Fibroblast of the aortic adventitia (primary cell): ENCODE data around the gene NDUFS3. TPM values are rescaled to one million over a fixed set of nuclear protein-coding genes. Genes with fewer than 3 reads are reported as not detected.

ENCODE experiments used
- DNase-seq: peaks from one replicate; pipeline ENCODE4 v3.0.0-alpha.2; 2010; ENCODE audit warnings: low read depth
- H3K4me3 ChIP-seq: 2 replicates; pipeline ENCODE4 v1.5.1; 2011; ENCODE audit warnings: low read depth, mild to moderate bottlenecking, control low read depth, low read length, moderate library complexity
- CTCF ChIP-seq: IDR thresholded peaks from 2 replicates; pipeline ENCODE4 v1.5.1; 2011; ENCODE audit warnings: mild to moderate bottlenecking, low read length, control low read depth, inconsistent platforms; ENCODE audit not compliant: insufficient read depth
- total RNA-seq: library from RNA; depleted of rRNA; stranded (reverse); fragments of >200 nt; gene quantifications from 2 replicates; pipeline ENCODE4 v1.2.3, GENCODE V29; 2012; ENCODE audit warnings: low replicate concordance

NDUFS3 gene
- total RNA-seq, 1 donor = 56.5 TPM

GRCh38 chr11:47564933-47565339 lies 13.9 kb upstream of the NDUFS3 start:
- DNase-seq = no peak
- H3K4me3 ChIP-seq = peak overlapping the region; percentile 87
- no peak for TF ChIP-seq CTCF

GRCh38 chr11:47565340-47566148 lies 13.3 kb upstream of the NDUFS3 start, which contains the start of gene PTPMT1:
Gene PTPMT1, plus strand, starts transcription at chr11:47565599. Its CDS starts 24 bp downstream, at chr11:47565623.
- DNase-seq = peak; percentile 46
- H3K4me3 ChIP-seq = peak within 1 kb of the TSS; percentile 87
- no peak for TF ChIP-seq CTCF

- peak overlapping the region; percentile 87 for H3K4me3 ChIP-seq
- no peak for TF ChIP-seq CTCF
- no peak for DNase-seq
Observed at GRCh38 chr11:47566149-47566698, 12.7 kb upstream of the NDUFS3 start.

GRCh38 chr11:47569646-47570045 lies 9.2 kb upstream of the NDUFS3 start:
- no peak for DNase-seq
- H3K4me3 ChIP-seq = no peak overlapping the region
- no peak for TF ChIP-seq CTCF

GRCh38 chr11:47570651-47571356 lies 8.1 kb upstream of the NDUFS3 start:
- no peak for DNase-seq
- TF ChIP-seq CTCF = no peak
- H3K4me3 ChIP-seq = no peak overlapping the region

- TF ChIP-seq CTCF = no peak
- H3K4me3 ChIP-seq = no peak overlapping the region
- DNase-seq = no peak
Observed at GRCh38 chr11:47571357-47571729, 7.5 kb upstream of the NDUFS3 start.
